ENCODE measurements around the gene FOXRED1. TPM values are rescaled to one million over a fixed set of nuclear protein-coding genes. Genes with fewer than 3 reads are reported as not detected.

FOXRED1 gene
- total and polyA plus RNA-seq, 4 donors, result 9.6 to 26.5 (median 22.6) TPM

- ATAC-seq (ENCODE audit: low FRiP score), result no peak
These were observed 12.3 kb downstream of the FOXRED1 start for GRCh38 chr11:126281245-126281644.

GRCh38 chr11:126281666-126282175 lies 12.8 kb downstream of the FOXRED1 start:
- no peaks in the 10 kb centered on the region for H3K36me3 ChIP-seq (ENCODE audit: control insufficient read depth in 1 of 2, insufficient read depth in 2 of 2, low read length in 1 of 2)
- H3K27ac ChIP-seq (ENCODE audit: low read depth in 1 of 2, low read length in 2 of 2), result peak overlapping the region in 1 of 2 donors; percentile 95
- 93 to 95% methylated on average over 10 of the region's 10 CpGs for WGBS, 2 donors
- H3K4me3 ChIP-seq (ENCODE audit: low read length in 2 of 2), result no peak overlapping the region
- H3K9me3 ChIP-seq (ENCODE audit: control insufficient read depth, low read length), result no peaks in the 10 kb centered on the region
- no peaks in the 10 kb centered on the region for H3K4me1 ChIP-seq (ENCODE audit: control insufficient read depth in 1 of 2, insufficient read depth in 2 of 2, low read length in 2 of 2)
- intact Hi-C loops (cut with DNase I), result loop anchor here in 1 of 2 donors (2.0 kb wide), 1 partner anchor 13 kb away; the partner anchor contains the start of genes FOXRED1 and SRPRA
- DNase-seq (no peak), ATAC-seq (ENCODE audit: low FRiP score) (no peak)
- H3K27me3 ChIP-seq (ENCODE audit: control insufficient read depth in 1 of 2, insufficient read depth in 2 of 2, low read length in 1 of 2), result no peaks in the 10 kb centered on the region

More at GRCh38 chr11:126281245-126281644, 12.3 kb downstream of the FOXRED1 start:
- no peak overlapping the region for H3K4me3 ChIP-seq (ENCODE audit: low read length in 2 of 2)
- 84 to 90% methylated on average over 6 of the region's 6 CpGs for WGBS, 2 donors
- intact Hi-C loops (cut with DNase I), result no loop called here
- no peaks in the 10 kb centered on the region for H3K36me3 ChIP-seq (ENCODE audit: control insufficient read depth in 1 of 2, insufficient read depth in 2 of 2, low read length in 1 of 2)
- H3K4me1 ChIP-seq (ENCODE audit: control insufficient read depth in 1 of 2, insufficient read depth in 2 of 2, low read length in 2 of 2), result no peaks in the 10 kb centered on the region
- no peak overlapping the region for H3K27ac ChIP-seq (ENCODE audit: low read depth in 1 of 2, low read length in 2 of 2)
- DNase-seq, result no peak
- H3K27me3 ChIP-seq (ENCODE audit: control insufficient read depth in 1 of 2, insufficient read depth in 2 of 2, low read length in 1 of 2), result no peaks in the 10 kb centered on the region
- H3K9me3 ChIP-seq (ENCODE audit: control insufficient read depth, low read length), result no peaks in the 10 kb centered on the region

- intact Hi-C loops (cut with DNase I), result loop anchor here in 1 of 2 donors (2.0 kb wide), 1 partner anchor 14 kb away; the partner anchor contains the start of genes FOXRED1 and SRPRA
- Histone ChIP-seq H3K27me3 (ENCODE audit: control insufficient read depth in 1 of 2, insufficient read depth in 2 of 2, low read length in 1 of 2) (no peaks in the 10 kb centered on the region), H3K36me3 (ENCODE audit: control insufficient read depth in 1 of 2, insufficient read depth in 2 of 2, low read length in 1 of 2) (no peaks in the 10 kb centered on the region), H3K4me1 (ENCODE audit: control insufficient read depth in 1 of 2, insufficient read depth in 2 of 2, low read length in 2 of 2) (no peaks in the 10 kb centered on the region), H3K4me3 (ENCODE audit: low read length in 2 of 2) (peak overlapping the region; percentile 70), H3K9me3 (ENCODE audit: control insufficient read depth, low read length) (no peaks in the 10 kb centered on the region), H3K27ac (ENCODE audit: low read depth in 1 of 2, low read length in 2 of 2) (peak overlapping the region in 1 of 2 donors; percentile 95)
- peak; percentile 67 for ATAC-seq (ENCODE audit: low FRiP score)
- 0 to 1% methylated on average over 15 of the region's 15 CpGs for WGBS, 2 donors
- DNase-seq, result peak; percentile 78 to 82
These were observed 13.4 kb downstream of the FOXRED1 start for GRCh38 chr11:126282361-126282735.

- H3K4me3 ChIP-seq (ENCODE audit: low read length in 2 of 2), result peak within 1 kb of the TSS; percentile 70
- 0% methylated on average over 55 to 82 of the region's 82 CpGs for WGBS, 2 donors
- no peaks in the 10 kb centered on the region for H3K27me3 ChIP-seq (ENCODE audit: control insufficient read depth in 1 of 2, insufficient read depth in 2 of 2, low read length in 1 of 2)
- no peaks in the 10 kb centered on the region for H3K9me3 ChIP-seq (ENCODE audit: control insufficient read depth, low read length)
- peak within 1 kb of the TSS; percentile 89 to 95 for H3K27ac ChIP-seq (ENCODE audit: low read depth in 1 of 2, low read length in 2 of 2)
- DNase-seq (peak; percentile 84 to 88), ATAC-seq (ENCODE audit: low FRiP score) (peak; percentile 94)
- H3K4me1 ChIP-seq (ENCODE audit: control insufficient read depth in 1 of 2, insufficient read depth in 2 of 2, low read length in 2 of 2), result no peaks in the 10 kb centered on the region
- intact Hi-C loops (cut with DNase I), result loop anchor here in 1 of 2 donors (2.0 kb wide), 1 partner anchor 14 kb away; the partner anchor contains the start of genes FOXRED1 and SRPRA
- H3K36me3 ChIP-seq (ENCODE audit: control insufficient read depth in 1 of 2, insufficient read depth in 2 of 2, low read length in 1 of 2), result no peaks in the 10 kb centered on the region
These were observed 14.0 kb downstream of the FOXRED1 start, which contains the start of gene TIRAP for GRCh38 chr11:126282736-126283591. Gene TIRAP, plus strand, starts transcription at chr11:126283093. Its CDS starts 7,802 bp downstream, at chr11:126290895.

- no peak for ATAC-seq (ENCODE audit: low FRiP score)
- Histone ChIP-seq H3K4me3 (ENCODE audit: low read length in 2 of 2) (no peak overlapping the region), H3K27ac (ENCODE audit: low read depth in 1 of 2, low read length in 2 of 2) (no peak overlapping the region), H3K27me3 (ENCODE audit: control insufficient read depth in 1 of 2, insufficient read depth in 2 of 2, low read length in 1 of 2) (no peaks in the 10 kb centered on the region), H3K4me1 (ENCODE audit: control insufficient read depth in 1 of 2, insufficient read depth in 2 of 2, low read length in 2 of 2) (no peaks in the 10 kb centered on the region), H3K9me3 (ENCODE audit: control insufficient read depth, low read length) (no peaks in the 10 kb centered on the region), H3K36me3 (ENCODE audit: control insufficient read depth in 1 of 2, insufficient read depth in 2 of 2, low read length in 1 of 2) (peaks cover 0 to 2% of the 10 kb centered on the region in 2 donors)
- DNase-seq, result peak; percentile 82 to 87
- WGBS, 2 donors, result 75 to 82% methylated on average over 6 of the region's 6 CpGs
- intact Hi-C loops (cut with DNase I), result no loop called here
These were observed 15.9 kb downstream of the FOXRED1 start for GRCh38 chr11:126284829-126285228.

- peaks cover 3 to 4% of the 10 kb centered on the region in 2 donors for H3K36me3 ChIP-seq (ENCODE audit: control insufficient read depth in 1 of 2, insufficient read depth in 2 of 2, low read length in 1 of 2)
- H3K4me3 ChIP-seq (ENCODE audit: low read length in 2 of 2), result no peak overlapping the region
- ATAC-seq (ENCODE audit: low FRiP score) (no peak), DNase-seq (no peak)
- intact Hi-C loops (cut with DNase I), result no loop called here
- H3K9me3 ChIP-seq (ENCODE audit: control insufficient read depth, low read length), result no peaks in the 10 kb centered on the region
- H3K27me3 ChIP-seq (ENCODE audit: control insufficient read depth in 1 of 2, insufficient read depth in 2 of 2, low read length in 1 of 2), result no peaks in the 10 kb centered on the region
- WGBS, 2 donors, result 85 to 86% methylated on average over 6 of the region's 6 CpGs
- H3K27ac ChIP-seq (ENCODE audit: low read depth in 1 of 2, low read length in 2 of 2), result no peak overlapping the region
- H3K4me1 ChIP-seq (ENCODE audit: control insufficient read depth in 1 of 2, insufficient read depth in 2 of 2, low read length in 2 of 2), result no peaks in the 10 kb centered on the region
These were observed 19.3 kb downstream of the FOXRED1 start for GRCh38 chr11:126288237-126288636.

GRCh38 chr11:126290887-126291286 lies 21.9 kb downstream of the FOXRED1 start:
- H3K27me3 ChIP-seq (ENCODE audit: control insufficient read depth in 1 of 2, insufficient read depth in 2 of 2, low read length in 1 of 2), result no peaks in the 10 kb centered on the region
- H3K4me1 ChIP-seq (ENCODE audit: control insufficient read depth in 1 of 2, insufficient read depth in 2 of 2, low read length in 2 of 2), result no peaks in the 10 kb centered on the region
- DNase-seq (no peak), ATAC-seq (ENCODE audit: low FRiP score) (peak; percentile 60)
- H3K36me3 ChIP-seq (ENCODE audit: control insufficient read depth in 1 of 2, insufficient read depth in 2 of 2, low read length in 1 of 2), result peaks cover 6 to 8% of the 10 kb centered on the region in 2 donors
- no peaks in the 10 kb centered on the region for H3K9me3 ChIP-seq (ENCODE audit: control insufficient read depth, low read length)
- 80 to 83% methylated on average over 12 of the region's 12 CpGs for WGBS, 2 donors
- H3K4me3 ChIP-seq (ENCODE audit: low read length in 2 of 2), result no peak overlapping the region
- H3K27ac ChIP-seq (ENCODE audit: low read depth in 1 of 2, low read length in 2 of 2), result no peak overlapping the region
- intact Hi-C loops (cut with DNase I), result no loop called here

- Histone ChIP-seq H3K27me3 (ENCODE audit: control insufficient read depth in 1 of 2, insufficient read depth in 2 of 2, low read length in 1 of 2) (no peaks in the 10 kb centered on the region), H3K4me3 (ENCODE audit: low read length in 2 of 2) (no peak overlapping the region), H3K27ac (ENCODE audit: low read depth in 1 of 2, low read length in 2 of 2) (no peak overlapping the region), H3K4me1 (ENCODE audit: control insufficient read depth in 1 of 2, insufficient read depth in 2 of 2, low read length in 2 of 2) (no peaks in the 10 kb centered on the region), H3K9me3 (ENCODE audit: control insufficient read depth, low read length) (no peaks in the 10 kb centered on the region), H3K36me3 (ENCODE audit: control insufficient read depth in 1 of 2, insufficient read depth in 2 of 2, low read length in 1 of 2) (peaks cover 6 to 8% of the 10 kb centered on the region in 2 donors)
- ATAC-seq (ENCODE audit: low FRiP score) (no peak), DNase-seq (no peak)
- intact Hi-C loops (cut with DNase I), result no loop called here
- WGBS, 2 donors, result 92 to 94% methylated on average over 5 of the region's 5 CpGs
These were observed 24.8 kb downstream of the FOXRED1 start for GRCh38 chr11:126293726-126294125.

All from aorta (tissue), 5 donors.